ENCODE measurements around the gene NT5DC1. TPM values are rescaled to one million over a fixed set of nuclear protein-coding genes. Genes with fewer than 3 reads are reported as not detected.

NT5DC1 gene
- total RNA-seq, 1 experiment from 2014 or later, result 63.7 TPM

- TF ChIP-seq ELF1 (IDR thresholded peaks at IDR 0.05; ENCODE audit: borderline replicate concordance, low read depth), result no peak
- no peak for TF ChIP-seq CBX3 (IDR thresholded peaks at IDR 0.05; ENCODE audit: low read depth)
- TF ChIP-seq FOSL1 (IDR thresholded peaks at IDR 0.05; ENCODE audit: low read depth), result no peak
Measured at GRCh38 chr6:116126032-116126431, 25.4 kb downstream of the NT5DC1 start, which contains the start of gene COL10A1 (continued).

- H3K27me3 ChIP-seq (ENCODE audit: insufficient read depth, low read length), result no peaks in the 10 kb centered on the region
- no peak for TF ChIP-seq JUND (IDR thresholded peaks at IDR 0.05)
- no peak for TF ChIP-seq ATF3 (IDR thresholded peaks at IDR 0.05)
- no peak for TF ChIP-seq EZH2phosphoT487 (IDR thresholded peaks at IDR 0.05; ENCODE audit: borderline replicate concordance)
- no peak for TF ChIP-seq ELF1 (IDR thresholded peaks at IDR 0.05; ENCODE audit: borderline replicate concordance, low read depth)
- TF ChIP-seq CTCF (IDR thresholded peaks at IDR 0.05 in 2 of 3, conservative IDR thresholded peaks at IDR 0.05 in 1 of 3; ENCODE audit: borderline replicate concordance in 1 of 3, insufficient read depth in 1 of 3, low read depth in 2 of 3, low read length in 2 of 3), result no peak
- TF ChIP-seq ZFX (IDR thresholded peaks at IDR 0.05), result no peak
- no peak for TF ChIP-seq CBX3 (IDR thresholded peaks at IDR 0.05; ENCODE audit: low read depth)
- no peak for TF ChIP-seq POLR2A (IDR thresholded peaks at IDR 0.05; ENCODE audit: borderline replicate concordance, extremely low read depth, insufficient read depth, insufficient read length)
- TF ChIP-seq REST (IDR thresholded peaks at IDR 0.05; ENCODE audit: low read depth), result no peak
- no peak for TF ChIP-seq FOSL1 (IDR thresholded peaks at IDR 0.05; ENCODE audit: low read depth)
- no peak for TF ChIP-seq ZBTB33 (IDR thresholded peaks at IDR 0.05; ENCODE audit: extremely low read depth, insufficient replicate concordance, low read length)
- TF ChIP-seq EZH2 (IDR thresholded peaks at IDR 0.05), result no peak
- TF ChIP-seq TCF7L2 (IDR thresholded peaks at IDR 0.05; ENCODE audit: borderline replicate concordance, extremely low read depth, insufficient read depth, insufficient read length), result no peak
- TF ChIP-seq POLR2AphosphoS5 (IDR thresholded peaks at IDR 0.05; ENCODE audit: low read depth, low read length), result no peak
- TF ChIP-seq SP1 (IDR thresholded peaks at IDR 0.05; ENCODE audit: low read depth), result no peak
- no peak overlapping the region for H3K4me3 ChIP-seq (replicated peaks in 1 of 2; ENCODE audit: low read depth in 1 of 2, low read length in 2 of 2)
- POLR2A ChIA-PET, result no interaction called here
- CTCF ChIA-PET, result interaction anchor here (1.1 to 2.6 kb wide), 2 partner anchors 8 to 16 kb away, joined by 3 to 11 read pairs; no protein-coding TSS in a partner anchor
- no TSS peak for BruUV-seq (replicated peaks)
- no peaks in the 10 kb centered on the region for H3K4me1 ChIP-seq (ENCODE audit: control insufficient read depth in 1 of 2, insufficient read depth in 2 of 2, low read length in 2 of 2)
- no peaks in the 10 kb centered on the region for H3K79me2 ChIP-seq (ENCODE audit: insufficient read depth, low read length)
- ATAC-seq (no peak), DNase-seq (ENCODE audit: low read depth, low spot score) (no peak)
- H3K9me3 ChIP-seq (ENCODE audit: control insufficient read depth in 1 of 2, insufficient read depth in 1 of 2, low read depth in 1 of 2, low read length in 2 of 2), result no peaks in the 10 kb centered on the region
- RAD21 ChIA-PET (ENCODE audit: low non-redundant PET in 1 of 2, low total read pairs in 2 of 2, uncharacterized antibody in 2 of 2, unreplicated experiment in 2 of 2), result no interaction called here
- no peak overlapping the region for H3K9ac ChIP-seq (ENCODE audit: low read length)
- no peaks in the 10 kb centered on the region for H4K20me1 ChIP-seq (ENCODE audit: insufficient read depth)
- intact Hi-C loops (cut with micrococcal nuclease), result no loop called here
- H3K9me2 ChIP-seq (ENCODE audit: insufficient read depth), result no peaks in the 10 kb centered on the region
- H3K36me3 ChIP-seq (ENCODE audit: control insufficient read depth in 1 of 2, insufficient read depth in 2 of 2, low read length in 2 of 2), result no peaks in the 10 kb centered on the region
- no peak overlapping the region for H2AFZ ChIP-seq (ENCODE audit: low read depth, low read length, poor library complexity, severe bottlenecking)
- no peak overlapping the region for H3K27ac ChIP-seq (ENCODE audit: low read depth, low read length)
- no peak overlapping the region for H3K4me2 ChIP-seq (ENCODE audit: low read length)
Measured at GRCh38 chr6:116127771-116128493, 27.3 kb downstream of the NT5DC1 start.
